Tibial nerve (tissue), 4 donors: ENCODE results near the gene TEAD3.

ENCODE experiments used
- CTCF ChIP-seq, 5 experiments: fragments of 200-600 bp in 3 of 5; fragments of 450-650 bp in 2 of 5; sonication (generic) in 3 of 5; IDR thresholded peaks; one replicate each; pipeline ENCODE4 v1.5.1; 2016 to 2019; ENCODE audit warnings: antibody characterized with exemption in 5 of 5, mild to moderate bottlenecking in 3 of 5, moderate library complexity in 2 of 5
- EP300 ChIP-seq, 2 donors: sonication (generic); formaldehyde crosslinking; IDR thresholded peaks; one replicate each; pipeline ENCODE4 v1.6.1; 2017; ENCODE audit warnings: antibody characterized with exemption in 2 of 2, mild to moderate bottlenecking in 1 of 2
- POLR2A ChIP-seq, 2 donors: fragments of 450-650 bp; IDR thresholded peaks; one replicate each; pipeline ENCODE4 v1.6.1; 2017; ENCODE audit warnings: antibody characterized with exemption in 2 of 2, mild to moderate bottlenecking in 2 of 2, moderate library complexity in 2 of 2

DNA sequence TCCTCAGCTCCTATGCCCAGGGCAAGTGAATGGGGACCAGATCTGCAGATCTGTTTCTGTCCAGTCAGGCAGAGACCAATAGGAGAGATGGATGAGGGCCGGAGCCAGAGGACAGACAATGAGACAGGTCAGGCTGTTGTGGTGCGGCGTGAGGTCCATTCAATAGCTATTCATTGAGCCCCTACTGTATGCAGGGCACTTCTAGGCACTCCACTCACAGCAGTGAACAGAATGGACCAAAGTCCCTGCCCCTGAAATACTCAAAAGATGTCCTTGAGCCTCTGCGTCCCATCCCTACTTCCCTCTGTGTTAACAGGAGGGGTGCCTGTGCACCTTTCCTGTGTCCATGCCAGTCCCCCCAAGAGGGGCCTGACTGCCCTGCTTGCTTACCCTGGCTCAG is 24.4 kb upstream of the TEAD3 start:
- TF ChIP-seq CTCF (IDR thresholded peaks at IDR 0.05) (no peak), POLR2A (IDR thresholded peaks at IDR 0.05) (no peak), EP300 (IDR thresholded peaks at IDR 0.05) (no peak)
